Endothelial cell of umbilical vein (primary cell): ENCODE measurements around the gene PDPN. TPM values are rescaled to one million over a fixed set of nuclear protein-coding genes. Genes with fewer than 3 reads are reported as not detected.

Source experiments
- BruUV-seq: library from RNA; stranded (reverse); fragments of 400-500 nt; replicated peaks from 2 replicates; lab custom pipeline; 2021; lab: Mats Ljungman, UMichigan
- CTCF ChIA-PET: fragments of 300-600, 350-600 bp; sonication (Branson Sonifier 250); formaldehyde crosslinking; loops from one replicate; lab custom pipeline; 2021; ENCODE audit warnings: antibody characterized with exemption, inconsistent platforms; lab: Charles Lee
- POLR2A ChIA-PET: fragments of 300-600, 350-600 bp; sonication (Branson Sonifier 250); formaldehyde crosslinking; loops from one replicate; lab custom pipeline; 2021; ENCODE audit warnings: antibody characterized with exemption, inconsistent platforms; lab: Charles Lee
- DNase-seq: peaks from one replicate; pipeline ENCODE4 v3.0.0-alpha.2; 2011; ENCODE audit warnings: low read depth, low spot score
- FAIRE-seq: peaks from 2 replicates; lab custom pipeline; 2011; peaks lifted over from hg19 to GRCh38; lab: Jason Lieb, UNC
- H2AFZ ChIP-seq: 2 replicates; pipeline ENCODE4 v1.6.0; 2012; ENCODE audit warnings: low read depth, low read length, control low read depth, inconsistent platforms
- H3K27ac ChIP-seq: 2 replicates; pipeline ENCODE4 v1.5.1; 2011; ENCODE audit warnings: low read depth, mild to moderate bottlenecking, control low read depth, low read length, moderate library complexity; ENCODE audit not compliant: insufficient read depth
- H3K27me3 ChIP-seq, 2 experiments: 2 replicates each; pipeline versions ENCODE4 v1.6.0 to v1.6.1; 2011; ENCODE audit warnings: low read length in 2 of 2, mixed read lengths in 1 of 2; ENCODE audit not compliant: control insufficient read depth in 2 of 2, insufficient read depth in 2 of 2
- H3K36me3 ChIP-seq, 2 experiments: 2 replicates in 1 of 2; 3 replicates in 1 of 2; pipeline ENCODE4 v1.5.1; 2011; ENCODE audit warnings: low read length in 2 of 2, mild to moderate bottlenecking in 1 of 2, moderate library complexity in 1 of 2; ENCODE audit not compliant: control insufficient read depth in 2 of 2, insufficient read depth in 2 of 2; ENCODE audit errors: extremely low read depth in 1 of 2
- H3K4me1 ChIP-seq: 3 replicates; pipeline ENCODE4 v1.5.1; 2011; ENCODE audit warnings: mild to moderate bottlenecking, low read length; ENCODE audit not compliant: control insufficient read depth, insufficient read depth; ENCODE audit errors: extremely low read depth
- H3K4me2 ChIP-seq: 2 replicates; pipeline ENCODE4 v1.6.1; 2011; ENCODE audit warnings: low read length, control low read depth, mixed read lengths; ENCODE audit not compliant: insufficient read depth
- H3K4me3 ChIP-seq, 3 experiments: fragments of 200-600 bp in 1 of 3; sonication (generic), shearing (Covaris generic) in 1 of 3; replicated peaks in 1 of 3; 2 replicates each; pipeline ENCODE4 v1.5.1; 2011 to 2016; ENCODE audit warnings: control low read depth in 3 of 3, low read length in 3 of 3, mild to moderate bottlenecking in 2 of 3, inconsistent platforms in 1 of 3, low read depth in 1 of 3, moderate library complexity in 1 of 3; ENCODE audit not compliant: insufficient read depth in 1 of 3
- H3K79me2 ChIP-seq: 2 replicates; pipeline ENCODE4 v1.6.0; 2012; ENCODE audit warnings: low read length, inconsistent platforms; ENCODE audit not compliant: control insufficient read depth, insufficient read depth
- H3K9ac ChIP-seq: replicated peaks from 2 replicates; pipeline ENCODE3; 2011; ENCODE audit warnings: low read length, control low read depth; ENCODE audit not compliant: insufficient read depth; ENCODE audit errors: extremely low read depth
- H3K9me1 ChIP-seq: replicated peaks from 3 replicates; pipeline ENCODE4 v1.6.0; 2011; ENCODE audit warnings: mild to moderate bottlenecking, low read length; ENCODE audit not compliant: control insufficient read depth, insufficient read depth; ENCODE audit errors: extremely low read depth
- H3K9me3 ChIP-seq: replicated peaks from 2 replicates; pipeline ENCODE4 v1.5.1; 2012; ENCODE audit warnings: low read length, inconsistent platforms; ENCODE audit not compliant: control insufficient read depth, insufficient read depth
- H4K20me1 ChIP-seq: replicated peaks from 2 replicates; pipeline ENCODE3; 2011; ENCODE audit warnings: mild to moderate bottlenecking, low read length; ENCODE audit not compliant: control insufficient read depth, insufficient read depth; ENCODE audit errors: extremely low read depth
- EZH2 ChIP-seq: IDR thresholded peaks from 2 replicates; pipeline ENCODE4 v1.6.1; 2012; ENCODE audit warnings: borderline replicate concordance, low read depth, mild to moderate bottlenecking, moderate library complexity, low read length, inconsistent platforms; ENCODE audit not compliant: severe bottlenecking
- FOS ChIP-seq: IDR thresholded peaks from 2 replicates; pipeline ENCODE4 v1.6.1; 2011; ENCODE audit warnings: mild to moderate bottlenecking, low read length, moderate library complexity, borderline replicate concordance; ENCODE audit not compliant: insufficient read depth
- GATA2 ChIP-seq: IDR thresholded peaks from 2 replicates; pipeline ENCODE4 v1.7.0; 2011; ENCODE audit warnings: low read depth, mild to moderate bottlenecking, moderate library complexity, mixed read lengths, low read length; ENCODE audit not compliant: insufficient read length, insufficient read depth
- JUN ChIP-seq: IDR thresholded peaks from 2 replicates; pipeline ENCODE4 v1.6.1; 2011; ENCODE audit warnings: borderline replicate concordance, low read depth; ENCODE audit not compliant: insufficient read length, insufficient read depth
- MYC ChIP-seq: IDR thresholded peaks from one replicate; pipeline ENCODE4 v1.6.1; 2011; ENCODE audit warnings: mild to moderate bottlenecking, low read depth, low read length
- POLR2A ChIP-seq: IDR thresholded peaks from 2 replicates; pipeline ENCODE4 v1.6.1; 2012; ENCODE audit warnings: low read depth, mild to moderate bottlenecking, control low read depth, low read length
- POLR2AphosphoS5 ChIP-seq: IDR thresholded peaks from 2 replicates; pipeline ENCODE4 v1.6.1; 2012; ENCODE audit warnings: low read depth, mild to moderate bottlenecking, control low read depth, low read length, moderate library complexity; ENCODE audit not compliant: insufficient read depth
- dilution Hi-C: fragments of 300-500 bp; cut with MboI; formaldehyde crosslinking; loops from one replicate; pipeline ENCODE4 v1.15.0; 2019; ENCODE audit warnings: low sequenced_read_pairs; ENCODE audit not compliant: extremely low pct_ligation_motif_present
- intact Hi-C: fragments of 100-400 bp; cut with micrococcal nuclease; formaldehyde crosslinking; loops from one replicate; pipeline ENCODE4 v1.10.0; 2022
- polyA plus RNA-seq, 4 experiments: library from polyadenylated mRNA; depleted of rRNA in 3 of 4; stranded (reverse) in 3 of 4; unstranded in 1 of 4; fragments of >200 nt; gene quantifications; 2 replicates each; pipeline versions ENCODE4 v1.2.1 to v1.2.3, GENCODE V29; 2011 to 2012; ENCODE audit warnings: missing spikeins in 1 of 4
- total RNA-seq: library from RNA; stranded (reverse); gene quantifications from 2 replicates; pipeline ENCODE4 v1.2.3, GENCODE V29; 2021
- TF ChIP-seq, protein P1 (sequence below): IDR thresholded peaks from 2 replicates; pipeline ENCODE4 v1.6.1; 2011; ENCODE audit not compliant: insufficient read depth, insufficient read length
- TF ChIP-seq, protein P2 (sequence below), 2 donors: IDR thresholded peaks; 1 replicate in 1 of 2; 2 replicates in 1 of 2; pipeline ENCODE4 v1.5.1; 2011; ENCODE audit warnings: low read length in 2 of 2, mild to moderate bottlenecking in 2 of 2, moderate library complexity in 2 of 2, control low read depth in 1 of 2, inconsistent platforms in 1 of 2, low read depth in 1 of 2; ENCODE audit not compliant: insufficient read depth in 1 of 2; ENCODE audit errors: extremely low read depth in 1 of 2

PDPN gene
- total and polyA plus RNA-seq, 2 donors (not counting 3 experiments of a cell fraction or from before 2014, with no cell fraction given), result not detected

DNA sequence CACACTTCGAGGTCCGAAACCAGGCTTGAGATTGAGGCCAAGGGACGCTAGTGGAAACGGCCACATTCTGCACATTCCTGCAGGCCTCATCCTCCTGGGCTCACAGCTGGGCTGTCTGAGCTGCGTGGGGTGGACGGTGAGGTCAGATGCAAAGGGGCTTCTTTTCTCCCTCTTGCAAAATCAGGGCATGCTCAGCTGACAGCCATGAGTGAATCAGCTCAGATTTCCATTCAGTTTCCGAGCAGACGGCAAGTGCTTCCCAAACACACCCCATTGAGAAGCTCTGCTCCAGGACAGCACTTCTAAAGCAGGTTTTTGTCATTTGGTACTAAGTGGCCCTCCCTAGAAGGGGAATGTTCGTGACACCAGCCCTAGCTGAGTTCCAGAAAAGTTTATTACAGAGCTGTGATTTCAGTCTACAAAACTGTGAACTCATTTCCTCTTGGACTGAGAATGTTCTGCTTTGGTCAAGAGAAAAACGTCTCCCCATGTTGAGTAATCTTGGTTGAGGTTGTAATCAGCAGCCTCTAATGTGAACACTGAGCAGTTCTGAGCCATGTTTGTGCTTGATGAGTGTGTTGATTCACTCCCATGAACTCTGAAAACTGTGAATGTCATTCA is 10.0 kb downstream of the PDPN start:
- Histone ChIP-seq H3K9me3 (peaks cover 2% of the 10 kb centered on the region), H3K4me3 (no peak overlapping the region), H3K4me2 (no peak overlapping the region), H3K27ac (no peak overlapping the region), H3K9ac (no peak overlapping the region), H3K36me3 (no peaks in the 10 kb centered on the region), H4K20me1 (no peaks in the 10 kb centered on the region), H2AFZ (no peak overlapping the region), H3K4me1 (no peaks in the 10 kb centered on the region), H3K9me1 (no peaks in the 10 kb centered on the region), H3K79me2 (no peaks in the 10 kb centered on the region), H3K27me3 (no peaks in the 10 kb centered on the region)
- no TSS peak for BruUV-seq
- FAIRE-seq (no peak), DNase-seq (no peak)
- TF ChIP-seq MYC, result no peak
- dilution Hi-C loops (no loop called here), intact Hi-C loops (no loop called here)
- CTCF ChIA-PET, result no interaction called here
- POLR2A ChIA-PET, result no interaction called here

DNA sequence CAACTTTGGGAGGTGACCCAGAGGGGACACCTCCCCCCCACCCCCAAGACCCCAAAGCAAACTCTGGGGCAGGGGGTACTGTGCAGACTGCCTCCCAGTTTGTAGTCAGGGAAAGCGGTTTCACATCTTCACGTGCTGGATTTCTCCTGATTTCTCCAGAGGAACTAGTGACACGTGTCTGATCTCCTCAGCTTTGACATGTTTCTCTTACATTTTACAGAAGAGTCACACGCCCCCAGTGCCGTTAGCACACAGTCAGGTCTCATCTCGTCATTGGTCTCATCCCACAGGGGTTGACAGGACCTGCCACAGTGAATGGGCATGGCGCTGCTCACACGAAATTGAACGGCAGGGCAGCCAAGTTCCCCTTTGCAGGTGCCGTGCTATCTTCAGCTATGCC is 11.8 kb downstream of the PDPN start:
- intact Hi-C loops (no loop called here), dilution Hi-C loops (no loop called here)
- no peaks in the 10 kb centered on the region for H3K4me1 ChIP-seq
- no peaks in the 10 kb centered on the region for H3K27me3 ChIP-seq
- BruUV-seq, result no TSS peak
- H3K4me2 ChIP-seq, result no peak overlapping the region
- no peaks in the 10 kb centered on the region for H3K36me3 ChIP-seq
- H4K20me1 ChIP-seq, result no peaks in the 10 kb centered on the region
- ChIA-PET CTCF (no interaction called here), POLR2A (no interaction called here)
- FAIRE-seq, result no peak
- TF ChIP-seq JUN, result no peak
- no peak for TF ChIP-seq GATA2
- TF ChIP-seq, protein P1, sequence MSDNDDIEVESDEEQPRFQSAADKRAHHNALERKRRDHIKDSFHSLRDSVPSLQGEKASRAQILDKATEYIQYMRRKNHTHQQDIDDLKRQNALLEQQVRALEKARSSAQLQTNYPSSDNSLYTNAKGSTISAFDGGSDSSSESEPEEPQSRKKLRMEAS, result no peak
- TF ChIP-seq FOS, result no peak
- TF ChIP-seq MYC, result no peak
- TF ChIP-seq POLR2A, result no peak
- TF ChIP-seq, protein P2, sequence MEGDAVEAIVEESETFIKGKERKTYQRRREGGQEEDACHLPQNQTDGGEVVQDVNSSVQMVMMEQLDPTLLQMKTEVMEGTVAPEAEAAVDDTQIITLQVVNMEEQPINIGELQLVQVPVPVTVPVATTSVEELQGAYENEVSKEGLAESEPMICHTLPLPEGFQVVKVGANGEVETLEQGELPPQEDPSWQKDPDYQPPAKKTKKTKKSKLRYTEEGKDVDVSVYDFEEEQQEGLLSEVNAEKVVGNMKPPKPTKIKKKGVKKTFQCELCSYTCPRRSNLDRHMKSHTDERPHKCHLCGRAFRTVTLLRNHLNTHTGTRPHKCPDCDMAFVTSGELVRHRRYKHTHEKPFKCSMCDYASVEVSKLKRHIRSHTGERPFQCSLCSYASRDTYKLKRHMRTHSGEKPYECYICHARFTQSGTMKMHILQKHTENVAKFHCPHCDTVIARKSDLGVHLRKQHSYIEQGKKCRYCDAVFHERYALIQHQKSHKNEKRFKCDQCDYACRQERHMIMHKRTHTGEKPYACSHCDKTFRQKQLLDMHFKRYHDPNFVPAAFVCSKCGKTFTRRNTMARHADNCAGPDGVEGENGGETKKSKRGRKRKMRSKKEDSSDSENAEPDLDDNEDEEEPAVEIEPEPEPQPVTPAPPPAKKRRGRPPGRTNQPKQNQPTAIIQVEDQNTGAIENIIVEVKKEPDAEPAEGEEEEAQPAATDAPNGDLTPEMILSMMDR (IDR thresholded peaks at IDR 0.05; ENCODE audit: extremely low read depth in 1 of 2, insufficient read depth in 1 of 2, low read depth in 1 of 2, low read length in 2 of 2), result no peak
- no peak for TF ChIP-seq POLR2AphosphoS5
- TF ChIP-seq EZH2, result no peak
- no peak for DNase-seq
- H3K79me2 ChIP-seq, result no peaks in the 10 kb centered on the region
- H3K9me3 ChIP-seq, result peaks cover 2% of the 10 kb centered on the region
- no peak overlapping the region for H2AFZ ChIP-seq
- no peak overlapping the region for H3K4me3 ChIP-seq
- no peak overlapping the region for H3K27ac ChIP-seq
- no peak overlapping the region for H3K9ac ChIP-seq
- H3K9me1 ChIP-seq, result no peaks in the 10 kb centered on the region
